HFF-Myc (cell line): ENCODE data around the gene CYSTM1.

Source experiments
- DNase-seq: peaks from one replicate; pipeline ENCODE4 v3.0.0-alpha.2; 2011; ENCODE audit warnings: low read depth; ENCODE audit errors: extremely low read depth
- H3K4me3 ChIP-seq: replicated peaks from 2 replicates; pipeline ENCODE4 v1.5.1; 2011; ENCODE audit warnings: low read depth, mild to moderate bottlenecking, control low read depth, low read length
- CTCF ChIP-seq: IDR thresholded peaks from 2 replicates; pipeline ENCODE4 v1.5.1; 2012; ENCODE audit warnings: mild to moderate bottlenecking, low read depth, low read length, control low read depth; ENCODE audit errors: missing control alignments

CYSTM1 gene

GRCh38 chr5:140142856-140143255 lies 32.1 kb upstream of the CYSTM1 start:
- no peak for DNase-seq
- no peak for TF ChIP-seq CTCF
- no peak overlapping the region for H3K4me3 ChIP-seq

GRCh38 chr5:140143521-140144258 lies 31.3 kb upstream of the CYSTM1 start:
- DNase-seq: no peak
- H3K4me3 ChIP-seq: no peak overlapping the region
- no peak for TF ChIP-seq CTCF

- DNase-seq: no peak
- no peak for TF ChIP-seq CTCF
- H3K4me3 ChIP-seq: 0 out of 2 replicates have a peak overlapping the region, but pooled peaks have one; percentile 32
Observed at GRCh38 chr5:140145256-140145655, 29.7 kb upstream of the CYSTM1 start.

GRCh38 chr5:140145818-140146522 lies 29.0 kb upstream of the CYSTM1 start:
- peak overlapping the region; percentile 32 for H3K4me3 ChIP-seq
- peak; percentile 50 for TF ChIP-seq CTCF
- no peak for DNase-seq

- H3K4me3 ChIP-seq: no peak overlapping the region
- no peak for DNase-seq
- TF ChIP-seq CTCF: no peak
Observed at GRCh38 chr5:140146523-140146842, 28.5 kb upstream of the CYSTM1 start.

- no peak for TF ChIP-seq CTCF
- H3K4me3 ChIP-seq: no peak overlapping the region
- DNase-seq: no peak
Observed at GRCh38 chr5:140147460-140147859, 27.5 kb upstream of the CYSTM1 start.

GRCh38 chr5:140148508-140148907 lies 26.5 kb upstream of the CYSTM1 start:
- DNase-seq: no peak
- H3K4me3 ChIP-seq: no peak overlapping the region
- no peak for TF ChIP-seq CTCF
